ENCODE data around the gene ZXDC. TPM values are rescaled to one million over a fixed set of nuclear protein-coding genes. Genes with fewer than 3 reads are reported as not detected.

Gene ZXDC
- total and polyA plus RNA-seq, 9 of the 15 experiments (the other 6 are each of a cell fraction or from before 2014, with no cell fraction given) = 0.59 to 13.4 (median 7.3) TPM

DNA sequence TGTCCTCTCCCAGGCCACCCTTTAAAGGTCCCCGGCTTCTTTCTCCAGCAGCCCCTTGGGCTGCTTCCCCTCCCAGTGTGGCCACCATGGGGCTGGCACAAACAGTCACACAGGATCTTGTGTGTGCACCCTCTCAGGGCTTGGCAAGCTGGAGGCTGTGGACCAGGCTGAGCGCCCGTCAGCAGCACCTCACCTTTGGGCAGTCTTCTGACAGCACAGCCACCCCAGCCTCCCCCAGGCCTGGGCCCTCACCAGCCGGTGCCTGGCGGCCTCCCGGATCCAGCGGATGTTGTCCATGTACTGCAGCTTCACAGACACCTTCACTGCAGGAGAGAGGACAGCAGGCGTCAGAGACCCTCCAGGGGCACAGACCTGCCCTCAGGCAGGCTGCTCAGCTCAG lies 20.1 kb upstream of the ZXDC start:
- no peak for FAIRE-seq
- CTCF ChIA-PET (ENCODE audit: low intra/inter-chr PET ratio) = no interaction called here
- TF ChIP-seq ZNF384 (IDR thresholded peaks at IDR 0.05; ENCODE audit: low read depth, low read length) (no peak), TRIM24 (IDR thresholded peaks at IDR 0.05) (no peak), PRMT5 (CRISPR knock-in tag; IDR thresholded peaks at IDR 0.05) (no peak), BRCA1 (IDR thresholded peaks at IDR 0.05) (no peak), BRCA1 (CRISPR knock-in tag; IDR thresholded peaks at IDR 0.05) (no peak), CCAR2 (IDR thresholded peaks at IDR 0.05; ENCODE audit: low read depth, low read length) (no peak), SMARCB1 (IDR thresholded peaks at IDR 0.05; ENCODE audit: insufficient read length, low read depth) (no peak), ZC3H11A (IDR thresholded peaks at IDR 0.05; ENCODE audit: low read depth, low read length) (no peak), ATF1 (CRISPR knock-in tag; IDR thresholded peaks at IDR 0.05) (no peak), ATF1 (tag; IDR thresholded peaks at IDR 0.05) (no peak), ZBTB8A (IDR thresholded peaks at IDR 0.05; ENCODE audit: partially characterized antibody) (no peak), RBM34 (IDR thresholded peaks at IDR 0.05; ENCODE audit: borderline replicate concordance, insufficient read depth, low read length) (no peak)
- TF ChIP-seq, protein P1, sequence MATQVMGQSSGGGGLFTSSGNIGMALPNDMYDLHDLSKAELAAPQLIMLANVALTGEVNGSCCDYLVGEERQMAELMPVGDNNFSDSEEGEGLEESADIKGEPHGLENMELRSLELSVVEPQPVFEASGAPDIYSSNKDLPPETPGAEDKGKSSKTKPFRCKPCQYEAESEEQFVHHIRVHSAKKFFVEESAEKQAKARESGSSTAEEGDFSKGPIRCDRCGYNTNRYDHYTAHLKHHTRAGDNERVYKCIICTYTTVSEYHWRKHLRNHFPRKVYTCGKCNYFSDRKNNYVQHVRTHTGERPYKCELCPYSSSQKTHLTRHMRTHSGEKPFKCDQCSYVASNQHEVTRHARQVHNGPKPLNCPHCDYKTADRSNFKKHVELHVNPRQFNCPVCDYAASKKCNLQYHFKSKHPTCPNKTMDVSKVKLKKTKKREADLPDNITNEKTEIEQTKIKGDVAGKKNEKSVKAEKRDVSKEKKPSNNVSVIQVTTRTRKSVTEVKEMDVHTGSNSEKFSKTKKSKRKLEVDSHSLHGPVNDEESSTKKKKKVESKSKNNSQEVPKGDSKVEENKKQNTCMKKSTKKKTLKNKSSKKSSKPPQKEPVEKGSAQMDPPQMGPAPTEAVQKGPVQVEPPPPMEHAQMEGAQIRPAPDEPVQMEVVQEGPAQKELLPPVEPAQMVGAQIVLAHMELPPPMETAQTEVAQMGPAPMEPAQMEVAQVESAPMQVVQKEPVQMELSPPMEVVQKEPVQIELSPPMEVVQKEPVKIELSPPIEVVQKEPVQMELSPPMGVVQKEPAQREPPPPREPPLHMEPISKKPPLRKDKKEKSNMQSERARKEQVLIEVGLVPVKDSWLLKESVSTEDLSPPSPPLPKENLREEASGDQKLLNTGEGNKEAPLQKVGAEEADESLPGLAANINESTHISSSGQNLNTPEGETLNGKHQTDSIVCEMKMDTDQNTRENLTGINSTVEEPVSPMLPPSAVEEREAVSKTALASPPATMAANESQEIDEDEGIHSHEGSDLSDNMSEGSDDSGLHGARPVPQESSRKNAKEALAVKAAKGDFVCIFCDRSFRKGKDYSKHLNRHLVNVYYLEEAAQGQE (IDR thresholded peaks at IDR 0.05; ENCODE audit: borderline replicate concordance) = no peak
- TF ChIP-seq, protein P1 (CRISPR knock-in tag; IDR thresholded peaks at IDR 0.05; ENCODE audit: low read depth) = no peak
- TF ChIP-seq, protein P2, sequence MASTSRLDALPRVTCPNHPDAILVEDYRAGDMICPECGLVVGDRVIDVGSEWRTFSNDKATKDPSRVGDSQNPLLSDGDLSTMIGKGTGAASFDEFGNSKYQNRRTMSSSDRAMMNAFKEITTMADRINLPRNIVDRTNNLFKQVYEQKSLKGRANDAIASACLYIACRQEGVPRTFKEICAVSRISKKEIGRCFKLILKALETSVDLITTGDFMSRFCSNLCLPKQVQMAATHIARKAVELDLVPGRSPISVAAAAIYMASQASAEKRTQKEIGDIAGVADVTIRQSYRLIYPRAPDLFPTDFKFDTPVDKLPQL (IDR thresholded peaks at IDR 0.05; ENCODE audit: extremely low read depth, insufficient read length) = no peak
- TF ChIP-seq, protein P3, sequence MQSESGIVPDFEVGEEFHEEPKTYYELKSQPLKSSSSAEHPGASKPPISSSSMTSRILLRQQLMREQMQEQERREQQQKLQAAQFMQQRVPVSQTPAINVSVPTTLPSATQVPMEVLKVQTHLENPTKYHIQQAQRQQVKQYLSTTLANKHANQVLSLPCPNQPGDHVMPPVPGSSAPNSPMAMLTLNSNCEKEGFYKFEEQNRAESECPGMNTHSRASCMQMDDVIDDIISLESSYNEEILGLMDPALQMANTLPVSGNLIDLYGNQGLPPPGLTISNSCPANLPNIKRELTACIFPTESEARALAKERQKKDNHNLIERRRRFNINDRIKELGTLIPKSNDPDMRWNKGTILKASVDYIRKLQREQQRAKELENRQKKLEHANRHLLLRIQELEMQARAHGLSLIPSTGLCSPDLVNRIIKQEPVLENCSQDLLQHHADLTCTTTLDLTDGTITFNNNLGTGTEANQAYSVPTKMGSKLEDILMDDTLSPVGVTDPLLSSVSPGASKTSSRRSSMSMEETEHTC (IDR thresholded peaks at IDR 0.05) = no peak

More for the DNA sequence above, 20.1 kb upstream of the ZXDC start:
- no peak for DNase-seq (ENCODE audit: extremely low read depth in 1 of 4, low spot score in 3 of 4)
- no peaks in the 10 kb centered on the region for H3K36me3 ChIP-seq (ENCODE audit: control insufficient read depth, insufficient read depth, low read length)
- no peak for ATAC-seq
- no peak overlapping the region for H3K9ac ChIP-seq (ENCODE audit: insufficient read depth in 1 of 2, low read depth in 2 of 2, low read length in 2 of 2)
- H3K9me1 ChIP-seq (ENCODE audit: control insufficient read depth, insufficient read depth, low read length) = no peaks in the 10 kb centered on the region
- no peaks in the 10 kb centered on the region for H3K4me1 ChIP-seq (replicated peaks in 1 of 2; ENCODE audit: control insufficient read depth in 2 of 2, insufficient read depth in 2 of 2, low read length in 2 of 2)
- H3K9me3 ChIP-seq (replicated peaks; ENCODE audit: control insufficient read depth, insufficient read depth, low read depth, low read length) = no peaks in the 10 kb centered on the region
- H4K20me1 ChIP-seq (replicated peaks; ENCODE audit: control insufficient read depth, insufficient read depth, low read length) = no peaks in the 10 kb centered on the region; the same call in 1 of the 2 replicates
- in situ Hi-C loops (cut with MboI) (no loop called here), intact Hi-C loops (cut with micrococcal nuclease) (no loop called here)
- POLR2A ChIA-PET = interaction anchor here (0.7 kb wide), 1 partner anchor 969 kb away, joined by 3 read pairs; no protein-coding TSS in a partner anchor
- H3K27me3 ChIP-seq (ENCODE audit: control insufficient read depth in 2 of 2, insufficient read depth in 2 of 2, low read length in 2 of 2) = peaks cover 0 to 35% of the 10 kb centered on the region in 2 experiments; a peak in 3 of 5 replicates
- no peak overlapping the region for H3K4me3 ChIP-seq
- H3K27ac ChIP-seq (ENCODE audit: extremely low read depth, low read depth, low read length) = no peak overlapping the region
- BruUV-seq (replicated peaks) = no TSS peak
- H2AFZ ChIP-seq (ENCODE audit: low read depth, low read length) = no peak overlapping the region
- H3K79me2 ChIP-seq (ENCODE audit: control insufficient read depth, insufficient read depth, low read length) = no peaks in the 10 kb centered on the region
- 6% methylated on average over 3 of the region's 8 CpGs for WGBS (ENCODE audit: insufficient coverage, low coverage, missing lambda C conversion rate)
- H3K4me2 ChIP-seq (ENCODE audit: insufficient read depth, low read length) = no peak overlapping the region
